Colonic mucosa (tissue), 4 donors: ENCODE results near the gene CCL4. TPM values are rescaled to one million over a fixed set of nuclear protein-coding genes. Genes with fewer than 3 reads are reported as not detected.
"Not testable (repeated sequence)": the region's sequence is repeated elsewhere in the genome, so short reads cannot be mapped to it uniquely, and the experiment has no call there.

ENCODE experiments used
- DNase-seq: peaks from one replicate; pipeline ENCODE4 v3.0.0-alpha.2; 2020
- H3K27ac ChIP-seq: fragments of 200-600 bp; one replicate; pipeline ENCODE4 v1.8.0; 2021
- H3K27me3 ChIP-seq: fragments of 200-600 bp; one replicate; pipeline ENCODE4 v1.8.0; 2021
- H3K36me3 ChIP-seq: fragments of 200-600 bp; one replicate; pipeline ENCODE4 v1.8.0; 2021
- H3K4me1 ChIP-seq: fragments of 200-600 bp; one replicate; pipeline ENCODE4 v1.8.0; 2021; ENCODE audit warnings: mild to moderate bottlenecking
- H3K4me3 ChIP-seq: fragments of 200-600 bp; one replicate; pipeline ENCODE4 v1.8.0; 2021
- H3K9ac ChIP-seq, 2 donors: one replicate each; pipeline ENCODE4 v1.7.0; 2013; ENCODE audit warnings: control low read depth in 2 of 2, low read depth in 2 of 2, low read length in 2 of 2
- H3K9me3 ChIP-seq: fragments of 200-600 bp; one replicate; pipeline ENCODE4 v1.8.0; 2021
- intact Hi-C: fragments of 100-400 bp; cut with DNase I; formaldehyde crosslinking; loops from one replicate; pipeline ENCODE4 v1.14.1; 2022
- total RNA-seq, 2 donors: library from RNA; stranded (reverse); fragmentation: NEBNext Ultra II Directional in 1 of 2; extraction: Animal tissue kit (Norgen Biotek cat#: 25700) in 1 of 2; gene quantifications; one replicate each; pipeline ENCODE4 v1.2.1, GENCODE V29; 2021
- TF ChIP-seq, protein P1 (sequence below): fragments of 200-600 bp; IDR thresholded peaks from one replicate; pipeline ENCODE4 v1.8.0; 2022; ENCODE audit warnings: antibody characterized with exemption, mild to moderate bottlenecking
- donor health status: healthy.
- donor health status: DM: no; HTN: no; CAD: no.
- donor health status: DM: no; HTN: no; CAD: no.

Gene CCL4
- total RNA-seq, 2 donors from 2014 or later: 1.2 to 3.8 TPM

DNA sequence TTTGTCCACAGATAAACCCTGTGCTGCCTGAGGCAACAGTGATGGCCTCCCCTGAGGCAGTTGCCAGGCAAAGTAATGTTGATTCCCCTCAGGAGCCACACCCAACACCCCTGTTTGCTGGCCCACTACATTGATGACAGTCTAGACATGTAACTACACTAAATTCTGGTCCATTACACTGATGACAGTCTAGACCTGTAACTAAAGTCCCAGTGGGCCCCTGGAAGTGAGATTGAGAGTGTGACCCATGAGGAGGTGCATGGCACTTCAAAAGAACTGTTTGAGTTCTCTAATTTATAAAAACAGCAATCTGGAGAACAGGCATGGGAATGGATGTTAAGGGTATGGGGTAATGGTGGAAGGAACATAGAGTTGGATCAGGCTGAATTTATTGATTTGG lies 8.9 kb downstream of the CCL4 start:
- intact Hi-C loops: loop anchor here (5.0 kb wide), 1 partner anchor 70 kb away; no protein-coding TSS in a partner anchor
- H3K27ac ChIP-seq: no peak overlapping the region

DNA sequence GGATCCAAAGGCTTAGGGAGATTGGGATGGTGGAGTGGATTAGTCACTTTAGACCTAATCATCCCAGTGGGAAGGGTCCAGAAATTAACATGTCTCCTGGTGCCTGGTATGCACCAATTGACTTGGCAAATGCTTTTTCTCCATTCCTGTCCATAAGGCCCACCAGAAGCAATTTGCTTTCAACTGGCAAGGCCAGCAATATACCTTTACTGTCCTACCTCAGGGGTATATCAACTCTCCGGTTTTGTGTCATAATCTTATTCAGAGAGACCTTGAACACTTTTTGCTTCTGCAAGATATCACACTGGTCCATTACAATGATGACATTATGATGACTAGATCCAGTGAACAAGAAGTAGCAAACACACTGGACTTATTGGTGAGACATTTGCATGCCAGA lies 9.5 kb downstream of the CCL4 start:
- not testable (repeated sequence) for H3K4me1 ChIP-seq, H3K27ac ChIP-seq, H3K9me3 ChIP-seq, H3K36me3 ChIP-seq, H3K4me3 ChIP-seq, DNase-seq, H3K9ac ChIP-seq, H3K27me3 ChIP-seq
- intact Hi-C loops: loop anchor here (5.0 kb wide), 1 partner anchor 69 kb away; no protein-coding TSS in a partner anchor

More for the DNA sequence above, 8.9 kb downstream of the CCL4 start:
- Histone ChIP-seq H3K36me3 (no peaks in the 10 kb centered on the region), H3K9ac (no peak overlapping the region), H3K4me1 (peaks cover 4% of the 10 kb centered on the region), H3K9me3 (no peaks in the 10 kb centered on the region), H3K4me3 (no peak overlapping the region), H3K27me3 (no peaks in the 10 kb centered on the region)
- TF ChIP-seq, protein P1, sequence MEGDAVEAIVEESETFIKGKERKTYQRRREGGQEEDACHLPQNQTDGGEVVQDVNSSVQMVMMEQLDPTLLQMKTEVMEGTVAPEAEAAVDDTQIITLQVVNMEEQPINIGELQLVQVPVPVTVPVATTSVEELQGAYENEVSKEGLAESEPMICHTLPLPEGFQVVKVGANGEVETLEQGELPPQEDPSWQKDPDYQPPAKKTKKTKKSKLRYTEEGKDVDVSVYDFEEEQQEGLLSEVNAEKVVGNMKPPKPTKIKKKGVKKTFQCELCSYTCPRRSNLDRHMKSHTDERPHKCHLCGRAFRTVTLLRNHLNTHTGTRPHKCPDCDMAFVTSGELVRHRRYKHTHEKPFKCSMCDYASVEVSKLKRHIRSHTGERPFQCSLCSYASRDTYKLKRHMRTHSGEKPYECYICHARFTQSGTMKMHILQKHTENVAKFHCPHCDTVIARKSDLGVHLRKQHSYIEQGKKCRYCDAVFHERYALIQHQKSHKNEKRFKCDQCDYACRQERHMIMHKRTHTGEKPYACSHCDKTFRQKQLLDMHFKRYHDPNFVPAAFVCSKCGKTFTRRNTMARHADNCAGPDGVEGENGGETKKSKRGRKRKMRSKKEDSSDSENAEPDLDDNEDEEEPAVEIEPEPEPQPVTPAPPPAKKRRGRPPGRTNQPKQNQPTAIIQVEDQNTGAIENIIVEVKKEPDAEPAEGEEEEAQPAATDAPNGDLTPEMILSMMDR: no peak
- no peak for DNase-seq

DNA sequence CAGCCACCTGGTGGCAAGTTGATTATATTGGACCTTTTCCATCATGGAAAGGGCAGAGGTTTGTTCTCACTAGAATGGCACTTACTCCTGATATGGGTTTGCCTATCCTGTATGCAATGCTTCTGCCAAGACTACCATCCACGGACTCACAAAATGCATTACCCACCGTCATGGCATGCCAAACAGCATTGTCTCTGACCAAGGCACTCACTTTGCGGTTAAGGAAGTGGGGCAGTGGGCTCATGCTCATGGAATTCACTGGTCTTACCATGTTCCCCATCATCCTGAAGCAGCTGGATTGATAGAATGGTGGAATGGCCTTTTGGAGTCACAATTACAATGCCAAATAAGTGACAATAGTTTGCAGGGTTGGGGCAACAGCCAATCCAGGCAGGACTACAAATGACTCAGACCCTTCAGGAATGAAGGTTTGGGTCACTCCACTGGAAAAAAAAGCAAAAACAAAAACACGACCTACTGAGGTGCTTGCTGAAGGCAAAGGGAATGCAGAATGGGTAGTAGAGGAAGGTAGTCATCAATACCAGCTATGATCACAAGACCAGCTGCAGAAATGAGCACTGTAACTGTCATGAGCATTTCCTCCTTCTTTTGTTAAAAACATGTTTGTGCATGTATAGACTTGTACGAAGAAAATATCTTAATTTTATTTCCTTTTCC lies 11.5 kb downstream of the CCL4 start:
- H3K9me3 ChIP-seq, DNase-seq, H3K4me3 ChIP-seq, H3K36me3 ChIP-seq, H3K4me1 ChIP-seq, H3K27me3 ChIP-seq, H3K27ac ChIP-seq, H3K9ac ChIP-seq: not testable (repeated sequence)
- intact Hi-C loops: loop anchor here (5.0 kb wide), 1 partner anchor 67 kb away; no protein-coding TSS in a partner anchor

DNA sequence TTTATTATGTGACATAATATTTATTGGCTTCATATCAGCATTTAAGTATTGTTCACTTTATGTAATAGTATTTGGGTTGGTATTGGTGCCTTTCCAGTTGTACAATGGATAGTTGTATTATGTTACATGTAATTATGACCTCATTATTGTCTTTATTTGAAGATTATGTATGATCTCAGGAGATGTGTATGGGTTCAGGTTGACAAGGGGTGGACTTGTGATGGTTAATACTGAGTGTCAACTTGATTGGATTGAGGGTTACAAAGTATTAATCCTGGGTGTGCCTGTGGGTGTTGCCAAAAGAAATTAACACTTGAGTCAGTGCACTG lies 12.0 kb downstream of the CCL4 start:
- H3K4me3 ChIP-seq, H3K27ac ChIP-seq, H3K9me3 ChIP-seq: not testable (repeated sequence)

DNA sequence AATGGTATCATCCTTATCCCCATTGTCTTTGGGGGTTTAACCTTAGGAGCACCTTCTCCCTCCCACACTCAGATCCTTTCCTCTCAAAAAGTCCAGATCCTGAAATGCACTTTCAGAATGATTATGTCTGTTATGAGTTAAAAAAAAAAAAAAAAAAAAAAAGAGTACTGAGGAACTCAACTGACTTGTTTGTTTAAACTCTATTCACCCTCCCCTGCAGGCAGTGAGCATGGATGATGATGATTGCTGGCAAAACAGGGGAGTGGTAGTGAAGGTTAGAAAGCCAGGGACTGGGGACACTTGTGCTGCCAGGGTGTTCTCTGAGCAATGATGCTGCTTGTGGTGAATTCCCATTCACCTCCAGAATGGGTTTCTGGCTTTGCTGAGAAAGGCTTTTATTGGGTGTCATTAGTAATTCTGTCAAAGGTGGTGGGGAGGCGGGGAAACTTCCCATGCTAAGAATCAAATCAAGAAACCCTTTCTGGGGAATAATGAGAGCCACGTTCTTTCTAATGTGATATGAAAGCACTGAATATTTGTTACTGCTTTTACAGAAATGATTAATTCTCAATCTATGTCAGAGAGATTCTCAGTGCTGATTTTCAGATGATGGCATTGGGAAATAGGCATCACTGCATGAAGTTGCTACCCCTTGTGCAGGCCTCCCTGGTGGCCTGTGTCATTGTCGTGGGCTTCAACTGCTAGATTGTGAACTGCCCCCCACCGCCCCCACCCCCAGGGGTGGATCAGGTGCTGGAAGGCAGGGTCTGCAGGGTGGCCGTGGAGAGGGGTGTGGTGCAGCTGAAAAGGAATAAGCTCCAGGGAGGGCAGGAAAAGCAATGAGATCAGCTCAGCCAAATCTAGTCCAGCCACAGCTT lies 14.1 kb downstream of the CCL4 start:
- no peaks in the 10 kb centered on the region for H3K27me3 ChIP-seq
- H3K27ac ChIP-seq: no peak overlapping the region
- no peaks in the 10 kb centered on the region for H3K36me3 ChIP-seq
- H3K9me3 ChIP-seq: no peaks in the 10 kb centered on the region
- no peak for DNase-seq
- H3K4me3 ChIP-seq: no peak overlapping the region
- no peak overlapping the region for H3K9ac ChIP-seq
- intact Hi-C loops: no loop called here
- H3K4me1 ChIP-seq: peaks cover 4% of the 10 kb centered on the region
- TF ChIP-seq, protein P1: no peak

More for the DNA sequence above, 12.0 kb downstream of the CCL4 start:
- H3K4me1 ChIP-seq, intact Hi-C loops, DNase-seq, H3K36me3 ChIP-seq, H3K9ac ChIP-seq, H3K27me3 ChIP-seq: not testable (repeated sequence)

DNA sequence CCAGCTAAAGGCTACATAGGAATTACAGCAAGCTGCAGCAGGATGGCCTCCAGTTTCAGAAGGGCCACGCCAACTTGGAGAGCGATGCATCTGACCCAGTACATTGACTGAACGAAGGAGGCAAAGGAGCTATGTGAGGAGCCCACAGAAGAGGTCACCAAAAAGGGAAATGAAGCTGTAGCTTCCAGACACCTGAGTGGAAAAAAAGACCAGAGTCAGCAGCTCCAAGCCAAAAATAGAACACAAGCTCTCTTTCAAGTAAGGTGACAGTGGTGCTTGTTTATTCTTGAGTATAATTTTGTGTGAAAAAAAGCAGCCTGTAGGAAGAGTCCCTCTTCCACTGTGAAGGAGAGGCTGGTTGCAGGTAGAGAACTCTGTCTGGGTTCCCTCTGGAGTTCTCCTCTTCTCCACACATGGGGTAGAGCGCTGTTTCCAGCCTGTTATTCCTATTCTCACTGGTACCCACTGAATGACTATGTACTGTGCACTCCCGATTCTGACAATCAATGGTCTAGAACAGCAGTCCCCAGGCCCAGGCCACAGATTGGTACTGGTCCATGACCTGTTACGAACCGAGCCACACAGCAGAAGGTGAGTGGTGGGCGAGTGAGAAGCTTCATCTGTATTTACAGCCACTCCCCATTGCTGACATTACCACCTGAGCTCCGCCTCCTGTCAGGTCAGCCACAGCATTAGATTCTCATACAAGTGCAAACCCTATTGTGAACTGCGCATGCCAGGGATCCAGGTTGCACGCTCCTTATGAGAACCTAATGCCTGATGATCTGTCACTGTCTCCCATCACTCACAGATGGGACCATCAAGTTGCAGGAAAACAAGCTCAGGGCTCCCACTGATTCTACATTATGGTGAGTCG lies 15.1 kb downstream of the CCL4 start:
- Histone ChIP-seq H3K9ac (no peak overlapping the region), H3K27ac (no peak overlapping the region), H3K4me3 (no peak overlapping the region), H3K4me1 (peaks cover 4% of the 10 kb centered on the region), H3K36me3 (no peaks in the 10 kb centered on the region), H3K9me3 (no peaks in the 10 kb centered on the region), H3K27me3 (no peaks in the 10 kb centered on the region)
- TF ChIP-seq, protein P1: no peak
- intact Hi-C loops: no loop called here
- DNase-seq: no peak
